HG03575 (cell line): ENCODE results near the gene MARCHF6.
"Not testable (repeated sequence)": the region's sequence is repeated elsewhere in the genome, so short reads cannot be mapped to it uniquely, and the experiment has no call there.

ENCODE experiments used
- ATAC-seq: cut with Tn5 transposase; IDR thresholded peaks from one replicate; pipeline ENCODE4 v1.9.1; 2021; ENCODE audit not compliant: unreplicated experiment, insufficient number of reproducible peaks, low FRiP score; ENCODE audit errors: extremely low read depth

Gene MARCHF6

GRCh38 chr5:10353241-10354047 is at the start of gene MARCHF6:
MARCHF6 (plus strand) TSS chr5:10353695; CDS start chr5:10353899, 204 bp downstream.
- ATAC-seq: peak; percentile 49

GRCh38 chr5:10303699-10304170 is 49.8 kb upstream of the MARCHF6 start:
- no peak for ATAC-seq

GRCh38 chr5:10304932-10305331 is 48.6 kb upstream of the MARCHF6 start:
- no peak for ATAC-seq

- ATAC-seq: no peak
Observed at GRCh38 chr5:10306114-10306513, 47.4 kb upstream of the MARCHF6 start.

- ATAC-seq: no peak
Observed at GRCh38 chr5:10306806-10307205, 46.7 kb upstream of the MARCHF6 start.

- ATAC-seq: no peak
Observed at GRCh38 chr5:10307206-10308148, 46.0 kb upstream of the MARCHF6 start, which contains the start of gene CMBL. CMBL (minus strand) TSS chr5:10307902; CDS start chr5:10290762, 17,140 bp downstream.

GRCh38 chr5:10308844-10309243 is 44.7 kb upstream of the MARCHF6 start:
- ATAC-seq: no peak

GRCh38 chr5:10310066-10310779 is 43.3 kb upstream of the MARCHF6 start:
- no peak for ATAC-seq

- ATAC-seq: not testable (repeated sequence)
Observed at GRCh38 chr5:10310835-10311570, 42.5 kb upstream of the MARCHF6 start.

GRCh38 chr5:10311595-10312425 is 41.7 kb upstream of the MARCHF6 start:
- no peak for ATAC-seq

- ATAC-seq: no peak
Observed at GRCh38 chr5:10315201-10315600, 38.3 kb upstream of the MARCHF6 start.

GRCh38 chr5:10315824-10316509 is 37.5 kb upstream of the MARCHF6 start:
- ATAC-seq: no peak

- no peak for ATAC-seq
Observed at GRCh38 chr5:10317825-10318682, 35.4 kb upstream of the MARCHF6 start.

- ATAC-seq: no peak
Observed at GRCh38 chr5:10319202-10319851, 34.2 kb upstream of the MARCHF6 start.

GRCh38 chr5:10320793-10321192 is 32.7 kb upstream of the MARCHF6 start:
- ATAC-seq: no peak

GRCh38 chr5:10321882-10322281 is 31.6 kb upstream of the MARCHF6 start:
- ATAC-seq: no peak
